NCI-H187 (cell line): ENCODE results near the gene THEM4.
"Not testable (repeated sequence)": the region's sequence is repeated elsewhere in the genome, so short reads cannot be mapped to it uniquely, and the experiment has no call there.

ENCODE experiments used
- DNase-seq, 2 experiments: peaks; one replicate each; lab custom pipeline; 2025; lab: John Stamatoyannopoulos, UW

THEM4 gene

GRCh38 chr1:151893176-151893924 lies 16.0 kb downstream of the THEM4 start:
- no peak for DNase-seq

GRCh38 chr1:151892190-151892589 lies 17.1 kb downstream of the THEM4 start:
- no peak for DNase-seq

DNA sequence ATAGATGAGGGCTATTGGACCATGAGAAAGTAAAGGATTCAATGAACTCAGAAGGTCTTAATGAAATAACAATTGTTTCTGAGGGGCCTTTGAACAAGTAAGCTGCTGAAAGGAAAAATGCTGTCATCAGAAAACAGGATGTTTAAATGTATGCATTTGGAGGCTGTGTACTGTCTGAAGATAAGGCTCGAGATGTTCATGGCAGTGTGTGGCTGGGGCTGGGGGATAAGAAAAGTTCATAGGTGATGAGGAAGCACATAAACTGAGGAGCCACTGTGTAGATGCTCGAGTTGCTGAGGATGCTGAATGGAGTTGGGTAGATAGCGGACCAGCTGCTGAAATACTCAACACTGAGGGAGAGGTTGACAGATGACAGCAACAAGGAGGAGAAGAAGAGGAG lies 17.8 kb downstream of the THEM4 start:
- DNase-seq = no peak

DNA sequence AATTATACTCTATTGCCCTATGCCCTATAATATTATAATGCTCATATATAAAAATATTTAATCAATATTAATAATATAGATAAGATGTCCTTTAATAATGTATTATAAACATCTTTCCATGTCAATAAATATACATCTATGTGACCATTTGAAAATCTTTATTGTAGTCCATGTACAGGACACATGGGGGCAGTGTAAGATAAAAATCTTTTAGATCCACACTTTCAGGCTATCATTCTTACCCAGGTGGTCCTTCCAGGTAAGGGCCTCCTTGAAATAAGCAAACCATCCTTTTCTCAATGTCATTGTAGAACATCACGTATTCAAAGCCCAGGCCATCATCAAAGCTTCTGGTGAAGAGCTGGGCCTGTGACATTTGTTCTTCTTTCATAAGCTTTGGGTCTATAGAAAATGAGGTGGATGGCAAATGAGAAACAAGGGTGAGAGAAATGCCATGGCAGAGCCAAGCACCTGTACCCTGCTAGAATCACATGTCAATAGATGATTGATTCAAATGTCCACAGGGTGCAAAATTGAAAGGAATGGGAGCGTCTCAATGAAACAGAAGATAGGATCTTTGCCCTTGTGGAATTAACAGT lies 20.2 kb downstream of the THEM4 start:
- no peak for DNase-seq

GRCh38 chr1:151887028-151887427 lies 22.3 kb downstream of the THEM4 start:
- DNase-seq = no peak

- DNase-seq = no peak
These were observed 23.8 kb downstream of the THEM4 start for GRCh38 chr1:151885479-151885878.

GRCh38 chr1:151884879-151885278 lies 24.4 kb downstream of the THEM4 start:
- not testable (repeated sequence) for DNase-seq

DNA sequence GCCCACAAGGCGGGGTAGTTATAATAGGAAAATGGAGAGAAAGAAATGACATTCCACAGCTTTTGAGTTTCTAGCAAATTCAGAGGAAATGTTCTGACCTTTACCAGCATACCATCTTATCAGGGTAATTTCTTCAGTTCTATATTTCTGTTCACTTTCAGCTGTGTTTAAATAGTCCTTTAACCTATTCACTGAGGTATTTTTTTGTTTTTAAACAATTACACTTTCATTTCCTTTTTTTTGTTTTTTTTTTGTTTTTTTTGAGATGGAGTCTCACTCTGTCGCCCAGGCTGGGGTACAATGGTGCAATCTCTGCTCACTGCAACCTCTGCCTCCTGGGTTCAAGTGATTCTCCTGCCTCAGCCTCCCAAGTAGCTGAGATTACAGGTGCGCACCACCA lies 24.9 kb downstream of the THEM4 start:
- DNase-seq = not testable (repeated sequence)

- not testable (repeated sequence) for DNase-seq
These were observed 25.4 kb downstream of the THEM4 start for GRCh38 chr1:151883898-151884297.

DNA sequence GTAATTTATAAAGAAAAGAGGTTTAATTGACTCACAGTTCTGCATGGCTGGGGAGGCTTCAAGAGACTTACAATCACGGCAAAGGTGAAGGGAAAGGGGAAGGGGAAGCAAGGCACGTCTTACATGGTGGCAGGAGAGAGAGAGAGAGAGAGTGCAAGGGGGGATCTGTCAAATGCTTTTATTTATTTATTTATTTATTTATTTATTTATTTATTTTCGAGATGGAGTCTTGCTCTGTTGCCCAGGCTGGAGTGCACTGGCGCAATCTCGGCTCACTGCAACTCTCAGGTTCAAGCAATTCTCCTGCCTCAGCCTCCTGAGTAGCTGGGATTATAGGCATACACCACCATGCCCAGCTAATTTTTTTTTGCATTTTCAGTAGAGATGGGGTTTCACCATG lies 26.4 kb downstream of the THEM4 start:
- DNase-seq = not testable (repeated sequence)

DNA sequence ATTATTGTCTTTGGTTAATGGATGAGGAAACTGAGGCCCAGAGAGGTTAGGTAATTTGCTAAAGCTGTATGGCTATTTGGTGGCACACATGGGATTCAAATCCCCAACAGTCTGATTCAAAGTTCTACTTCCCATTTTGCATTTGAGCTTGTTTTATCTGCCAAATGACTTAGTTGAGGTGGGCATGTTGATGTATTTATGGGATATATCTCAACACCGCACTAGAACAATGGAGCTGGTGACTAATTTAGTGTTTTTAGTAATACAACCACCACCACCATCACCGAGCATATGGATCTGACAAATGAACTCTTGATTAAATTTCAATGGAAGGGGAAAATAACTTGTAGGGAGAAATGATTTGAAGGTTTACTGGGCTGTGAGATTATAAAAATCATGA lies 26.8 kb downstream of the THEM4 start:
- DNase-seq = no peak

DNA sequence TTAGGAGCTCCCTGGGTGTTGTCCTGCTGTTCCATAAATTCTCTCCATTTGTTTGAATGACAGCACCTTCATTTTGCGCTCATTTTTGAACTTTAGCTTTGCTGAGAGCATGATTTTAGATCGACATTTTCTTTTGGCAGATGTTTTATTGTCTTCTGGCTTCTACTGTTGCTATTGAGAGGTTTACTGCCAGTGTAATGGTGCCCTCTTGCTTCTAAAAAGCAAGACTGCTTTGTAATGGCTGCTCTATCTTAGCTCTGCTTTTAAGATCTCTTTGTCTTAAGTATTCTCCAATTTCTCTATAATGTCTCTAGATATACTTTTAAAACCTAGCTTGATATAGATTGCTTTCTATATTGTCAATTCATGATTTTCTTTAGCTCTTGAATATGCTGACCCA lies 27.8 kb downstream of the THEM4 start:
- DNase-seq = no peak

GRCh38 chr1:151875419-151876097 lies 33.8 kb downstream of the THEM4 start:
- DNase-seq = no peak

- DNase-seq = not testable (repeated sequence)
These were observed 36.5 kb downstream of the THEM4 start for GRCh38 chr1:151872776-151873175.

- no peak for DNase-seq
These were observed 37.9 kb downstream of the THEM4 start for GRCh38 chr1:151871284-151872030.

DNA sequence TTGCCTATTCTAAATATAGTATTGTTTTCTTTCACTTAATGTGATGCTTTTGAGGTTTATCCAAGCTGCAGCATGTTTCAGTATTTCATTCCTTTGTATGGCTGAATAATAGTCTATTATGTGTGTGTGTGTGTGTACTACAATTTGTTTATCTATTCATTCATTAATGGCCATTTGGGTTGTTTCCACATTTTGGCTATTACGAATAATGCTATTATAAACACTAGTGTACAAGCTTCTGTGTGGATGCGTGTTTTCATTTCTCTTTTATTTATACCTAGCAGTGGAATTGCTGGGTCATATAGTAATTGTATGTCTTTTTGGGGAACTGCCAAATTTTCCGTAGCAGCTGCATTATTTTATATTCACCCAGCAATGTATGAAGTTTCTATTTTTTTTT lies 40.8 kb downstream of the THEM4 start:
- DNase-seq = no peak

DNA sequence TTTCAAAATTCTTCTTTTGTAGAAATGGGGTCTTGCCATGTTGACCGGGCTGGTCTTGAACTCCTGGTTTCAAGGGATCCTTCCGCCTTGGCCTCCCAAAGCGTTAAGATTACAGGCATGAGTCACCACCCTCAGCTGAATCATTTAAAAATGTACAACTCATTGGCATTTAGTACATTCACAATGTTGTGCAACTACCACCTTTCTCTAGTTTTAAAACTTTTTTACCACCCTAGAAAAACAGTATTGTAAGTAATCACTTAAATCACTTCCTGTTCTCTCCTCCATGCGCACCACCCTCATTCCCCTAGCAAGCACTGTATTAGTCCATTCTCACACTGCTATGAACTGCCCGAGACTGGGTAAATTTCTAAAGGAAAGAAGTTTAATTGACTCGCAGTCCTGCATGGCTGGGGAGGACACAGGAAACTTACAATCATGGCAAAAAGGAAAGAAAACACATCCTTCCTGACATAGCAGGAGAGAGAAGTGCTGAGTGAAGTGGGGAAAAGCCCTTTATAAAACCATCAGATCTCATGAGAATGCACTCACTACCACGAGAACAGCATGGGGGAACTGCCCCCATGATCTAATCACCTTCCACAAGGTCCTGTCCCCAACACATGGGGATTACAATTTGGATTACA lies 41.4 kb downstream of the THEM4 start:
- no peak for DNase-seq

- DNase-seq = no peak
These were observed 42.0 kb downstream of the THEM4 start for GRCh38 chr1:151867321-151867720.

DNA sequence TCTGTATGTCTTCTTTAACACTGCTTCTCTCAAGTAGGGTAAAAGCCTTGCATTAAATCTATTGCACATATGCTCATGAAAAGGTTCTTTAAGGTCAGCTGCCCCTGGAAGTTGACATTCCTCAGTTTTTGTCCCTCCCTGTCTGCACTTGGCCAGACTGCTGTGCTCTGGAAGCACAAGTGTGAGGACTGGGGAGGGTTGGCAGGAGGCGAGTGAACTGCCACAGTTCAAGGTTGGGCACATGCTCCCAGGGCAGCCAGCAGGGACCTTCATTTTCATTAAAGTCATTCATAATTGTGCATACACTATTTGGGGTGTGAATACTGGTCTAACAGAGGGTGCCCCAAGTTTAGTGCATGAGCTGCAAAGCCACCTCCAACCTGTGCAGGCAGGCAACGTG lies 44.9 kb downstream of the THEM4 start:
- DNase-seq = no peak

DNA sequence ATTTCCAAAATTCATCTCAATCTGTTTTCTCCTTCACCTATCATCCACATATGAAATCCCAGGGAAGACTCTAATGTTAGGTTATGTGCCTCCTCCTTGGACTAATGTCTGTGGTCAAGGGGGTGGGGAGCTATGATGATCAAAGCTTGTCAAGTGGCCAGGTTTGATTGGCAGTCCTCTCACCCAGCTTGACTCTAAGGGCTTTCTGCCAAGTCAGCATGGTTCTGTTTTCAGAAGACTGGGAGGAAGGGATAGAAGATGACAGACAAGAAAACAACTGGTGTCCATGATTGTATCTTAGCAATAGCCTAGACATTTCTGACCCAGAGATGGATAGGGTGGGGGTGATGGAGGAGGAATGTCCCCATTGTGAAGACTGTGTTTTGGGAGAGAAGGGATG lies 46.7 kb downstream of the THEM4 start:
- no peak for DNase-seq

DNA sequence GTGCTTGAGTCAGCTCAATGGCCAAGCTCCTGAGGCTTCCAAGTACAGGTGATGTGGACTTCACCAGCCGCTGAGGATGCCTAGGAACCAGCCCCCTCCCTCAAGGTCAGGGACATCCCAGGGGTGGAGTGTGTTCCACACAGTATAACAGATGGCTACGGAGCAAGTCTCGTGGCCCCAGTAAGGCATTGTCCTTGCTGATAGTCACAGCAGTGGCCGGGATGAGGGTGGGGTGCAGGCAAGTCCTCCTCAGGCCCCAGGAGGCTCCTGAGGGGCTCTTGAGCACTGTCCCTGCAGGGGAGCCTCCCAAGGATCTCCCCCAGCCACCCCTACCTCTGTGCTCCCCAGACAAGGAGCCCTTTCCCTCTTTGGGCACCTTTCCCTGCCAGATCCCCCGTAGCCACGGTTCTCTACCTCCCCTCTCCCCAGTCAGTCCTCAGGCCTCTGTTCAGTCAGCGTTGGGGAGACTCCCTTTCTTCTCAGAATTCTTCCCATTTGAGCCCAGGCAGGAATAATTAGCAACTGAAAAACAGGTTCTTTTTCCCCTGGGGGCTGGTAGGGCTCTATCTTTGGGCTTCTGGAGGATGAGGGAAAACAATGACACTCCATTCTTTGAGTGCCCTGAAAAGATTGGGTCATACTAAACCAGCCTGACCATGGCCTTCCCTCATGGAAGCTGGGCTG lies 48.7 kb downstream of the THEM4 start:
- DNase-seq = no peak
